Peyer's patch (tissue), 4 donors: Measurements from ENCODE around the gene PHYHIPL. TPM values are rescaled to one million over a fixed set of nuclear protein-coding genes. Genes with fewer than 3 reads are reported as not detected.
A peak's percentile ranks its signal among the peaks of the same experiment; 100 is the strongest.
"Not testable (repeated sequence)": the region's sequence is repeated elsewhere in the genome, so short reads cannot be mapped to it uniquely, and the experiment has no call there.

Source experiments
- DNase-seq, 3 donors: peaks; one replicate each; pipeline ENCODE4 v3.0.0-alpha.2; 2017 to 2019
- H3K27ac ChIP-seq, 4 donors: fragments of 200-600 bp; sonication (generic); one replicate each; pipeline ENCODE4 v1.5.1; 2016 to 2019
- H3K27me3 ChIP-seq, 2 donors: fragments of 200-600 bp; sonication (generic); one replicate each; pipeline ENCODE4 v1.5.1; 2019
- H3K36me3 ChIP-seq, 3 donors: fragments of 200-600 bp; sonication (generic); one replicate each; pipeline ENCODE4 v1.5.1; 2016 to 2019
- H3K4me1 ChIP-seq, 4 donors: fragments of 200-600 bp; sonication (generic); one replicate each; pipeline ENCODE4 v1.5.1; 2016 to 2019
- H3K4me3 ChIP-seq, 4 donors: fragments of 200-600 bp; sonication (generic); 1 replicate in 3 of 4; 2 replicates in 1 of 4; pipeline ENCODE4 v1.5.1; 2016 to 2019; ENCODE audit warnings: mild to moderate bottlenecking in 1 of 4
- H3K9me3 ChIP-seq, 4 donors: fragments of 200-600 bp; sonication (generic); one replicate each; pipeline ENCODE4 v1.5.1; 2016 to 2019; ENCODE audit warnings: mild to moderate bottlenecking in 1 of 4
- POLR2A ChIP-seq, 2 donors: fragments of 450-650 bp; IDR thresholded peaks; one replicate each; pipeline ENCODE4 v1.5.1; 2017; ENCODE audit warnings: antibody characterized with exemption in 2 of 2, mild to moderate bottlenecking in 2 of 2, moderate library complexity in 2 of 2
- total RNA-seq, 4 donors: library from RNA; depleted of rRNA; stranded (reverse); fragments of >200 nt; gene quantifications; one replicate each; pipeline ENCODE4 v1.1.0, GENCODE V29; 2016
- TF ChIP-seq, protein P1 (sequence below), 6 experiments: fragments of 450-650 bp in 4 of 6; fragments of 200-600 bp in 2 of 6; sonication (generic) in 1 of 6; IDR thresholded peaks; one replicate each; pipeline ENCODE4 v1.5.1; 2017 to 2019; ENCODE audit warnings: antibody characterized with exemption in 6 of 6, mild to moderate bottlenecking in 3 of 6, moderate library complexity in 1 of 6

Gene PHYHIPL
- total RNA-seq, 4 donors from 2014 or later = 2.5 to 12.3 (median 10.8) TPM

GRCh38 chr10:59234194-59234593, 57.8 kb downstream of the PHYHIPL start:
- H3K27me3 ChIP-seq = no peaks in the 10 kb centered on the region
- DNase-seq = no peak
- no peaks in the 10 kb centered on the region for H3K9me3 ChIP-seq
- H3K27ac ChIP-seq = no peak overlapping the region
- H3K4me3 ChIP-seq = no peak overlapping the region
- H3K36me3 ChIP-seq = peaks cover 0 to 7% (median 0%) of the 10 kb centered on the region in 3 donors
- no peaks in the 10 kb centered on the region for H3K4me1 ChIP-seq
- no peak for TF ChIP-seq POLR2A (IDR thresholded peaks at IDR 0.05)

- Histone ChIP-seq H3K27me3 (no peaks in the 10 kb centered on the region), H3K4me1 (no peaks in the 10 kb centered on the region), H3K27ac (no peak overlapping the region), H3K36me3 (peaks cover 0 to 9% (median 0%) of the 10 kb centered on the region in 3 donors), H3K9me3 (no peaks in the 10 kb centered on the region), H3K4me3 (no peak overlapping the region)
- no peak for TF ChIP-seq POLR2A (IDR thresholded peaks at IDR 0.05)
- TF ChIP-seq, protein P1, sequence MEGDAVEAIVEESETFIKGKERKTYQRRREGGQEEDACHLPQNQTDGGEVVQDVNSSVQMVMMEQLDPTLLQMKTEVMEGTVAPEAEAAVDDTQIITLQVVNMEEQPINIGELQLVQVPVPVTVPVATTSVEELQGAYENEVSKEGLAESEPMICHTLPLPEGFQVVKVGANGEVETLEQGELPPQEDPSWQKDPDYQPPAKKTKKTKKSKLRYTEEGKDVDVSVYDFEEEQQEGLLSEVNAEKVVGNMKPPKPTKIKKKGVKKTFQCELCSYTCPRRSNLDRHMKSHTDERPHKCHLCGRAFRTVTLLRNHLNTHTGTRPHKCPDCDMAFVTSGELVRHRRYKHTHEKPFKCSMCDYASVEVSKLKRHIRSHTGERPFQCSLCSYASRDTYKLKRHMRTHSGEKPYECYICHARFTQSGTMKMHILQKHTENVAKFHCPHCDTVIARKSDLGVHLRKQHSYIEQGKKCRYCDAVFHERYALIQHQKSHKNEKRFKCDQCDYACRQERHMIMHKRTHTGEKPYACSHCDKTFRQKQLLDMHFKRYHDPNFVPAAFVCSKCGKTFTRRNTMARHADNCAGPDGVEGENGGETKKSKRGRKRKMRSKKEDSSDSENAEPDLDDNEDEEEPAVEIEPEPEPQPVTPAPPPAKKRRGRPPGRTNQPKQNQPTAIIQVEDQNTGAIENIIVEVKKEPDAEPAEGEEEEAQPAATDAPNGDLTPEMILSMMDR (IDR thresholded peaks at IDR 0.05) = peak in 4 of 6 experiments; percentile 31 to 54 (median 48)
- DNase-seq = peak in 1 of 3 donors; percentile 49
These were observed 58.5 kb downstream of the PHYHIPL start for GRCh38 chr10:59234816-59235429.

DNA sequence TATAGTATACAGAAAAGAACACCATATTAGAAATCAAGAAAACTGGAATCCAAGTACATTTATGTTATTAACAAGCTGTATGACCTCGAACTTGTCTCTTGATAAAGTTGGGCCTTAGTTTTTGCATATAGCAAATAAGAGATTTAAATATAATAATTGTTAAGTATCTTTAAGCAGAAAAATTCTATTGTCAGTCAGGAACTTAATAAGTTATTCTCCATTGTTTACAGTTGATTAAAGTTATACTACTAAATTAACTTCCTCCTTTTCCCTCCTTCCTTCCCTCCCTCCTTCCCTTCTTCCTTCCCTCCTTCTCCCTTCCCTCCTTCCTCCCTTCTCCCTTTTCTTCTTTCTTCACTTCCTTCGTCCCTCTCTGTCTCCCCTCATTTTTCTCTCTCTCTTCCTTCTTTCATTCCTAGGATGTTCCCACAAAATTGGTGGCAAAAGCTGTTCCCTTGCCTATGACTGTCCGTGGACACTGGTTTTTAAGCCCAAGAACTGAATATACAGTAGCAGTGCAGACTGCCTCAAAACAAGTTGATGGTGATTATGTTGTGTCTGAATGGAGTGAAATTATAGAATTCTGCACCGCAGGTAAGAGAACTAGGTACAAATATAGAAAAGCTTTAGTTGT, 59.7 kb downstream of the PHYHIPL start:
- no peaks in the 10 kb centered on the region for H3K4me1 ChIP-seq
- no peaks in the 10 kb centered on the region for H3K9me3 ChIP-seq
- H3K36me3 ChIP-seq = peaks cover 0 to 9% (median 0%) of the 10 kb centered on the region in 3 donors
- H3K27ac ChIP-seq = no peak overlapping the region
- TF ChIP-seq, protein P1 (IDR thresholded peaks at IDR 0.05) = no peak
- TF ChIP-seq POLR2A (IDR thresholded peaks at IDR 0.05) = no peak
- no peaks in the 10 kb centered on the region for H3K27me3 ChIP-seq
- H3K4me3 ChIP-seq = no peak overlapping the region
- DNase-seq = no peak

GRCh38 chr10:59237775-59238174, 61.3 kb downstream of the PHYHIPL start:
- TF ChIP-seq POLR2A (IDR thresholded peaks at IDR 0.05) = no peak
- TF ChIP-seq, protein P1 (IDR thresholded peaks at IDR 0.05) = no peak
- DNase-seq = no peak
- H3K4me3 ChIP-seq = no peak overlapping the region
- H3K4me1 ChIP-seq = no peaks in the 10 kb centered on the region
- no peak overlapping the region for H3K27ac ChIP-seq
- no peaks in the 10 kb centered on the region for H3K9me3 ChIP-seq
- H3K27me3 ChIP-seq = no peaks in the 10 kb centered on the region
- H3K36me3 ChIP-seq = peaks cover 0 to 13% (median 0%) of the 10 kb centered on the region in 3 donors

DNA sequence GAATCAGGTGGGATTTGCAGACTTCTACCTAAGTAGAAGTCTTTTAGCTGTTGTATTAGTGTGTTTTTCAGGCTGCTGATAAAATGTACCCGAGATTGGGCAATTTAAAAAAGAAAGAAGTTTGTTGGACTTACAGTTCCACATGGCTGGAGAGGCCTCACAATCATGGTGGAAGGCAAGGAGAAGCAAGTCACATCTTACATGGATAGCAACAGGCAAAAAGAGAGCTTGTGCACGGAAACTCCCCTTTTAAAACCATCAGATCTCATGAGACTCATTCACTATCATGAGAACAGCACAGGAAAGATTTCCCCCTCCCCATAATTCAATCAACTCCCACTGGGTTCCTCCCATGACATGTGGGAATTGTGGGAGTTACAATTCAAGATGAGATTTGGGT, 62.7 kb downstream of the PHYHIPL start:
- H3K27ac ChIP-seq, H3K27me3 ChIP-seq, DNase-seq, H3K4me3 ChIP-seq, H3K4me1 ChIP-seq, H3K9me3 ChIP-seq: not testable (repeated sequence)
- peaks cover 0 to 13% (median 0%) of the 10 kb centered on the region in 3 donors for H3K36me3 ChIP-seq

GRCh38 chr10:59240582-59241183, 64.2 kb downstream of the PHYHIPL start:
- Histone ChIP-seq H3K27ac (no peak overlapping the region), H3K4me3 (no peak overlapping the region), H3K27me3 (no peaks in the 10 kb centered on the region), H3K9me3 (no peaks in the 10 kb centered on the region), H3K4me1 (no peaks in the 10 kb centered on the region), H3K36me3 (peaks cover 0 to 17% (median 0%) of the 10 kb centered on the region in 3 donors)
- TF ChIP-seq POLR2A (IDR thresholded peaks at IDR 0.05) = no peak
- TF ChIP-seq, protein P1 (IDR thresholded peaks at IDR 0.05) = peak in 5 of 6 experiments; percentile 38 to 83 (median 62)
- DNase-seq = no peak
